MM.1S (cell line): ENCODE results near the gene MEA1.

Experiments
- CTCF ChIP-seq: fragments of 300-600 bp; sonication (generic); IDR thresholded peaks from 2 replicates; pipeline ENCODE4 v1.5.1; 2016; ENCODE audit warnings: antibody characterized with exemption, low read length, mixed read lengths
- EZH2 ChIP-seq: fragments of 300-600 bp; sonication (generic); optimal IDR thresholded peaks from 2 replicates; pipeline ENCODE3; 2017; ENCODE audit warnings: low read depth, mild to moderate bottlenecking, antibody characterized with exemption, low read length, mixed read lengths

GRCh38 chr6:43024436-43024835 lies 10.7 kb upstream of the MEA1 start:
- TF ChIP-seq CTCF (no peak), EZH2 (no peak)
